GM19468 (cell line): Measurements from ENCODE around the gene RIMOC1.

Experiments
- ATAC-seq: cut with Tn5 transposase; IDR thresholded peaks from one replicate; pipeline ENCODE4 v1.9.1; 2021; ENCODE audit warnings: mild to moderate bottlenecking, moderate library complexity, moderate number of reproducible peaks; ENCODE audit not compliant: unreplicated experiment; ENCODE audit errors: extremely low read depth

RIMOC1 gene

DNA sequence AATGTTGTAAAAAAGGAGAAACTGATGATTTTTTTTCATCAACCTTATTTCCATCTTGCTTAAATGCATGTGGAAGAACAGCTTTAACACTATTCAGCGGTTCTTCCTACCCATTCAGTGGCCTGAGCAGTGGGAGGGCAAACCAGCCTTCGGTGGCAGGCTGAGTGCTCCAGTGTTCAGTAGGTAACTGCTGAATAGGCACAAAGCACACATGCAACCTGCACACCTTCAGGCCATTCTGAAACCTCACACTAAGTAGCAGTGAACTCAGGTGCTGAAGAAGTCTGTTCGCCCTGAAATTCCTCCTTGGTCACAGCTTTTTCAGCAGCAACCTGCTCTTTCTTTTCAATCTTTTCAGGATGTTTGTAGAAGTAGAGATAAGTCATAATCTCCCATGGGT, 47.1 kb downstream of the RIMOC1 start:
- no peak for ATAC-seq
